ENCODE measurements around the gene ECI1. TPM values are rescaled to one million over a fixed set of nuclear protein-coding genes. Genes with fewer than 3 reads are reported as not detected.
"Not testable (repeated sequence)": the region's sequence is repeated elsewhere in the genome, so short reads cannot be mapped to it uniquely, and the experiment has no call there.

The ECI1 gene
- total RNA-seq, 2 donors from 2014 or later: 36.7 to 50.6 TPM

DNA sequence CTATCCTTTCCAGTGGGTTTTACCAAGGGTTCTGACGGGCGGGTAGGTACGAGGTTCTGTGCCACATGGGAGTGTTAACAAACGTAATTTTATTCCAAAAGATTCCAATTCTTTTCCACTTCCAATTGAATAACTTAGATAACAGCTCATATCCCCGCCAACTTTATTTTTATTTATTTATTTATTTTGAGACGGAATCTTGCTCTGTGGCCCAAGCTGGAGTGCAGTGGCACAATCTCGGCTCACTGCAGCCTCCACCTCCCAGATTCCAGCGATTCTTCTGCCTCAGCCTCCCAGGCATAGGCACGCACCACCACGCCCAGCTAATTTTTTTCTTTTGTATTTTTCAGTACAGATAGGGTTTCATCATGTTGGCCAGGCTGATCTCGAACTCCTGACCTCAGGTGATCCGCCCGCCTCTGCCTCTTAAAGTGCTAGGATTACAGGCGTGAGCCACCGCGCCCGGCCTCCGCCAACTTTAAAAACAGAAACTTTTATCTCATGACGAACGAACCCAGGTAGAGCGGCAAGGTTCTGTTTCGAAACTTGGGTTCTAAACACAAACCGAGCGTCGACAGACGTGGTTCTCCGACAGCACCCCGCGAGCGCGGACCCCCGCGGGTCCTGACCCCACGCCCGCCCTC is 613 bp downstream of the ECI1 start:
- Mint-ChIP-seq H3K27me3 (no peaks in the 10 kb centered on the region), H3K4me1 (no peaks in the 10 kb centered on the region), H3K27ac (peak overlapping the region; percentile 81), H3K36me3 (ENCODE audit: low read depth) (peaks cover 59% of the 10 kb centered on the region), H3K9me3 (no peaks in the 10 kb centered on the region), H3K4me3 (peak overlapping the region; percentile 85)
- ATAC-seq (replicated peaks): peak; percentile 28

- Mint-ChIP-seq H3K27me3 (no peaks in the 10 kb centered on the region), H3K4me3 (no peak overlapping the region), H3K27ac (no peak overlapping the region), H3K4me1 (no peaks in the 10 kb centered on the region), H3K36me3 (ENCODE audit: low read depth) (peaks cover 49% of the 10 kb centered on the region), H3K9me3 (no peaks in the 10 kb centered on the region)
- ATAC-seq (replicated peaks): no peak
Measured at GRCh38 chr16:2246301-2246885, 5.0 kb downstream of the ECI1 start.

GRCh38 chr16:2244926-2245795 is 6.2 kb downstream of the ECI1 start:
- no peak for ATAC-seq (replicated peaks)
- H3K4me1 Mint-ChIP-seq: no peaks in the 10 kb centered on the region
- H3K36me3 Mint-ChIP-seq (ENCODE audit: low read depth): peaks cover 43% of the 10 kb centered on the region
- H3K9me3 Mint-ChIP-seq: no peaks in the 10 kb centered on the region
- no peaks in the 10 kb centered on the region for H3K27me3 Mint-ChIP-seq
- H3K4me3 Mint-ChIP-seq: no peak overlapping the region
- H3K27ac Mint-ChIP-seq: no peak overlapping the region

GRCh38 chr16:2244301-2244700 is 7.1 kb downstream of the ECI1 start:
- ATAC-seq (replicated peaks): no peak
- Mint-ChIP-seq H3K4me3 (no peak overlapping the region), H3K9me3 (no peaks in the 10 kb centered on the region), H3K36me3 (ENCODE audit: low read depth) (peaks cover 43% of the 10 kb centered on the region), H3K27ac (no peak overlapping the region), H3K4me1 (no peaks in the 10 kb centered on the region), H3K27me3 (no peaks in the 10 kb centered on the region)

GRCh38 chr16:2243781-2244180 is 7.6 kb downstream of the ECI1 start:
- Mint-ChIP-seq H3K4me1 (no peaks in the 10 kb centered on the region), H3K27me3 (no peaks in the 10 kb centered on the region), H3K9me3 (no peaks in the 10 kb centered on the region), H3K36me3 (ENCODE audit: low read depth) (peaks cover 43% of the 10 kb centered on the region), H3K4me3 (no peak overlapping the region), H3K27ac (no peak overlapping the region)
- no peak for ATAC-seq (replicated peaks)

DNA sequence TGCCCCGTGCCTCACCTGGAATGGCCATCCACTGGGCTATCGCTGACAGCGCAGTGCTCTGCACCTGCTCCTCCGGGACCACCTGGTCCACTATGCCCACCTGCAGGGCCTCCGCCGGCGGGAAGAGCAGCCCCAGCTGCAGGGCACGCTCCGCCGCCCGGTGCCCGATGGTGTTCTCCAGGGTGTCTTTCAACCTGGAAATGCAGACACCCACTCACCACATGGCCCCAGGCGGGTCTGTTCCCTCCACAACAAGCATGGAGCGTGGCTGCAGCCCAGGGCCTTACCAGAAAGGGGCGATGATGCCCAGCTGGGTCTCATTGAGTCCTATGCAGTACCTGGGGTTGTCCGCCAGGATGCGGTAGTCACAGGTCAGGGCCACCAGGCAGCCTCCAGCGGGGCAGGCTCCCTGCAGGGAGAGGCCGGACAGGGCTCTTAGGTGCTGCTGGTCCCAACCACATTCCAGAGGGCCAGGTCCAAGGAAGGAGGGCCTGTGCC is 8.3 kb downstream of the ECI1 start:
- H3K4me3 Mint-ChIP-seq: no peak overlapping the region
- H3K27ac Mint-ChIP-seq: no peak overlapping the region
- no peak for ATAC-seq (replicated peaks)
- H3K4me1 Mint-ChIP-seq: no peaks in the 10 kb centered on the region
- peaks cover 37% of the 10 kb centered on the region for H3K36me3 Mint-ChIP-seq (ENCODE audit: low read depth)
- no peaks in the 10 kb centered on the region for H3K9me3 Mint-ChIP-seq
- no peaks in the 10 kb centered on the region for H3K27me3 Mint-ChIP-seq

GRCh38 chr16:2242598-2242997 is 8.8 kb downstream of the ECI1 start:
- Mint-ChIP-seq H3K9me3 (no peaks in the 10 kb centered on the region), H3K27ac (no peak overlapping the region), H3K36me3 (ENCODE audit: low read depth) (peaks cover 32% of the 10 kb centered on the region), H3K4me3 (no peak overlapping the region), H3K4me1 (no peaks in the 10 kb centered on the region), H3K27me3 (no peaks in the 10 kb centered on the region)
- ATAC-seq (replicated peaks): no peak

GRCh38 chr16:2240331-2240730 is 11.1 kb downstream of the ECI1 start:
- not testable (repeated sequence) for ATAC-seq (replicated peaks); H3K27ac Mint-ChIP-seq; H3K27me3 Mint-ChIP-seq; H3K4me3 Mint-ChIP-seq; H3K4me1 Mint-ChIP-seq; H3K9me3 Mint-ChIP-seq
- peaks cover 23% of the 10 kb centered on the region for H3K36me3 Mint-ChIP-seq (ENCODE audit: low read depth)

GRCh38 chr16:2238838-2239675 is 12.3 kb downstream of the ECI1 start:
- H3K4me1 Mint-ChIP-seq: no peaks in the 10 kb centered on the region
- no peak for ATAC-seq (replicated peaks)
- H3K9me3 Mint-ChIP-seq: no peaks in the 10 kb centered on the region
- no peak overlapping the region for H3K27ac Mint-ChIP-seq
- H3K27me3 Mint-ChIP-seq: no peaks in the 10 kb centered on the region
- no peak overlapping the region for H3K4me3 Mint-ChIP-seq
- peaks cover 29% of the 10 kb centered on the region for H3K36me3 Mint-ChIP-seq (ENCODE audit: low read depth)

DNA sequence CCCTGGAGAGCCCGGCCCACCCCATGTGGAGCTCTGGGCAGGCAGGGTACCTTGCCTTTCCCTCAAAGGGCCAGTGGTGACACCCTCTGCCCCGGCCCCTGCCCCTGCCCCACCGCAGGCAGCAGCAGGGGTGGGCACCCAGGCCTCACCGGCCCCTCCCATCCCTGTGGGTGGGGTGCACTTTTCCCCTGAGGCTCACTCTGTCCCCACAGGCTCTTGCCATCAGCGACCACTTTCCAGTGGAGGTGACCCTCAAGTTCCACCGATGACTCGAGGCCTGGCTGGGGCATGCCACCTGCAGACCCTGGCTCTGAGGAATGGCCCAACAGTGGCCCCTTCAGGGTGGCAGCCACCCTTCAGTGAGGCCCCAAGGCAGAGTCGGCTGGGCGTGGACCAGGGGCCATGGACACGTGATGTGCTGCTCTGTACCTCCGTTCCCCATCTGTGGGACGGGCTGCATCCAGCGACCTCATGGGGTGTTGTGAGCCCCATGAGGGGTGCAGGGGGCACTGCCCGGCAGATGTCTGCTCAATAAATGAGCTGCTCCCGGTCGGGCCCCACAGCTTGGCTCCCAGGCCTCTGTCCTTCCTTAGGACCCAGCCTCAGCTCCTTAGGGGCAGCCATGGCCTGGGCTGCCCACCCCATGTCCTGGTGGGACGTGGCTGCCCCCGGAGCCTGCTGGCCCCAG is 13.1 kb downstream of the ECI1 start:
- ATAC-seq (replicated peaks): no peak
- Mint-ChIP-seq H3K27ac (no peak overlapping the region), H3K4me1 (no peaks in the 10 kb centered on the region), H3K4me3 (no peak overlapping the region), H3K36me3 (ENCODE audit: low read depth) (peaks cover 35% of the 10 kb centered on the region), H3K9me3 (no peaks in the 10 kb centered on the region), H3K27me3 (no peaks in the 10 kb centered on the region)

GRCh38 chr16:2237493-2238149 is 13.8 kb downstream of the ECI1 start:
- no peak overlapping the region for H3K4me3 Mint-ChIP-seq
- H3K27me3 Mint-ChIP-seq: no peaks in the 10 kb centered on the region
- no peaks in the 10 kb centered on the region for H3K4me1 Mint-ChIP-seq
- H3K9me3 Mint-ChIP-seq: no peaks in the 10 kb centered on the region
- peaks cover 34% of the 10 kb centered on the region for H3K36me3 Mint-ChIP-seq (ENCODE audit: low read depth)
- no peak for ATAC-seq (replicated peaks)
- H3K27ac Mint-ChIP-seq: no peak overlapping the region

DNA sequence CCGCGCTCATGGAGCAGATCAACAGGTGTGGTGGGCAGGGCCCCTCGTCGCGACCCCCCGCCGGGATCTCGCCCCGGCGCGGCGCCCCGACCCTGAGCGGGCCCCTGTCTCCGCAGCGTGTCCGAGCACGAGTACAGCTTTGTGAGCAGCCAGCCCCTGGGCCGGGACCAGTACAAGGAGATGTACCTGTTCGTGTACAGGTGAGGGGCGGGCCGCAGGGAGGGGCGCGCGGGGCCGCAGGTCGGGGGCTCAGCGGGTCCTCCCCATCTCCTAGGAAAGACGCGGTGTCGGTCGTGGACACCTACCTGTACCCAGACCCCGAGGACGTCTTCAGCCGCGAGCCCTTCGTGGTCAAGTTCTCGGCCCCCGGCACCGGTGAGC is 14.3 kb downstream of the ECI1 start:
- Mint-ChIP-seq H3K36me3 (ENCODE audit: low read depth) (peaks cover 29% of the 10 kb centered on the region), H3K27me3 (no peaks in the 10 kb centered on the region), H3K4me1 (no peaks in the 10 kb centered on the region), H3K9me3 (no peaks in the 10 kb centered on the region), H3K27ac (no peak overlapping the region), H3K4me3 (no peak overlapping the region)
- no peak for ATAC-seq (replicated peaks)

GRCh38 chr16:2236337-2237101 is 14.9 kb downstream of the ECI1 start, which contains the start of gene DNASE1L2:
TSS of gene DNASE1L2 (plus strand) at chr16:2236444. CDS start at chr16:2236817, 373 bp downstream.
- ATAC-seq (replicated peaks): no peak
- Mint-ChIP-seq H3K4me1 (no peaks in the 10 kb centered on the region), H3K27me3 (no peaks in the 10 kb centered on the region), H3K4me3 (no peak within 1 kb of the TSS), H3K36me3 (ENCODE audit: low read depth) (peaks cover 29% of the 10 kb centered on the region), H3K27ac (no peak within 1 kb of the TSS), H3K9me3 (no peaks in the 10 kb centered on the region)

All from activated T-helper 17 cell treated with anti-CD3 and anti-CD28 coated beads, Interleukin-2, amount 50 U/mL, for 72 hours (primary cell).